CD4-positive, alpha-beta T cell treated with Interferon gamma for 1 hour (primary cell): ENCODE results near the gene RIN3.

ENCODE experiments used
- DNase-seq: peaks from one replicate; pipeline ENCODE4 v3.0.0-alpha.2; 2020

Gene RIN3

GRCh38 chr14:92651758-92652406, 138.3 kb downstream of the RIN3 start:
- peak; percentile 57 for DNase-seq

- DNase-seq: no peak
Observed at GRCh38 chr14:92652413-92653151, 139.0 kb downstream of the RIN3 start.

- DNase-seq: no peak
Observed at GRCh38 chr14:92653162-92653651, 139.6 kb downstream of the RIN3 start.

- no peak for DNase-seq
Observed at GRCh38 chr14:92654239-92654901, 140.8 kb downstream of the RIN3 start.

GRCh38 chr14:92655419-92656201, 142.0 kb downstream of the RIN3 start:
- DNase-seq: no peak

GRCh38 chr14:92656306-92657081, 142.9 kb downstream of the RIN3 start:
- DNase-seq: no peak

- peak; percentile 52 for DNase-seq
Observed at GRCh38 chr14:92657457-92658142, 144.0 kb downstream of the RIN3 start.

- no peak for DNase-seq
Observed at GRCh38 chr14:92658160-92658559, 144.6 kb downstream of the RIN3 start.

- DNase-seq: no peak
Observed at GRCh38 chr14:92658684-92659083, 145.1 kb downstream of the RIN3 start.

GRCh38 chr14:92659765-92660561, 146.4 kb downstream of the RIN3 start:
- peak; percentile 60 for DNase-seq

GRCh38 chr14:92660571-92660970, 147.0 kb downstream of the RIN3 start:
- no peak for DNase-seq

- no peak for DNase-seq
Observed at GRCh38 chr14:92663049-92663448, 149.5 kb downstream of the RIN3 start.

GRCh38 chr14:92665661-92666110, 152.1 kb downstream of the RIN3 start:
- DNase-seq: no peak

GRCh38 chr14:92666251-92666650, 152.7 kb downstream of the RIN3 start:
- no peak for DNase-seq

- no peak for DNase-seq
Observed at GRCh38 chr14:92668276-92668973, 154.8 kb downstream of the RIN3 start.

- DNase-seq: no peak
Observed at GRCh38 chr14:92670160-92670559, 156.6 kb downstream of the RIN3 start.

GRCh38 chr14:92670643-92671366, 157.2 kb downstream of the RIN3 start:
- DNase-seq: no peak

GRCh38 chr14:92673601-92674150, 160.1 kb downstream of the RIN3 start:
- no peak for DNase-seq

- DNase-seq: no peak
Observed at GRCh38 chr14:92675421-92675820, 161.8 kb downstream of the RIN3 start.
